Prostate gland (tissue), 2 donors: ENCODE data around the gene ELAPOR1. TPM values are rescaled to one million over a fixed set of nuclear protein-coding genes. Genes with fewer than 3 reads are reported as not detected.

Source experiments
- DNase-seq: peaks from one replicate; pipeline ENCODE4 v3.0.0-alpha.2; 2019; ENCODE audit warnings: low spot score
- H3K27ac ChIP-seq, 2 donors: fragments of 200-600 bp; sonication (generic); 2 replicates each; pipeline ENCODE4 v1.5.1; 2017 to 2019
- H3K27me3 ChIP-seq: fragments of 200-600 bp; sonication (generic); replicated peaks from 2 replicates; pipeline ENCODE4 v1.5.1; 2019; ENCODE audit not compliant: insufficient read depth
- H3K36me3 ChIP-seq, 2 donors: fragments of 200-600 bp; sonication (generic); 1 replicate in 1 of 2; 2 replicates in 1 of 2; pipeline versions ENCODE4 v1.5.1 to v1.8.1; 2017 to 2019
- H3K4me1 ChIP-seq: fragments of 200-600 bp; sonication (generic); replicated peaks from 2 replicates; pipeline ENCODE4 v1.5.1; 2019
- H3K4me3 ChIP-seq, 2 donors: fragments of 200-600 bp; sonication (generic); 2 replicates each; pipeline ENCODE4 v1.5.1; 2017 to 2019
- H3K9me3 ChIP-seq: fragments of 200-600 bp; sonication (generic); 2 replicates; pipeline ENCODE4 v1.5.1; 2017
- CTCF ChIP-seq, 4 experiments: fragments of 200-600 bp in 2 of 4; fragments of 450-650 bp in 2 of 4; sonication (generic) in 2 of 4; IDR thresholded peaks; 1 replicate in 3 of 4; 2 replicates in 1 of 4; pipeline ENCODE4 v1.5.1; 2016 to 2019; ENCODE audit warnings: antibody characterized with exemption in 4 of 4, mild to moderate bottlenecking in 2 of 4, moderate library complexity in 2 of 4
- POLR2A ChIP-seq: fragments of 450-650 bp; IDR thresholded peaks from one replicate; pipeline ENCODE4 v1.6.1; 2016; ENCODE audit warnings: antibody characterized with exemption, mild to moderate bottlenecking
- POLR2AphosphoS5 ChIP-seq: sonication (generic); formaldehyde crosslinking; IDR thresholded peaks from one replicate; pipeline ENCODE4 v1.6.1; 2017; ENCODE audit warnings: antibody characterized with exemption
- WGBS: methylation state at CpG from one replicate; pipeline ENCODE4 v1.1.5; 2018; 5-methylcytosine and 5-hydroxymethylcytosine counted together
- intact Hi-C: fragments of 100-400 bp; cut with DNase I; formaldehyde crosslinking; loops from one replicate; pipeline ENCODE4 v1.14.2; 2022
- total RNA-seq, 2 donors: library from RNA; depleted of rRNA; stranded (reverse); fragments of >200 nt; gene quantifications; one replicate each; pipeline ENCODE4 v1.1.0, GENCODE V29; 2016

ELAPOR1 gene
- total RNA-seq, 2 donors from 2014 or later, result 102 to 621 TPM

GRCh38 chr1:109120356-109120755, 6.4 kb downstream of the ELAPOR1 start:
- Histone ChIP-seq H3K4me1 (no peaks in the 10 kb centered on the region), H3K9me3 (no peaks in the 10 kb centered on the region), H3K4me3 (no peak overlapping the region), H3K27me3 (no peaks in the 10 kb centered on the region), H3K27ac (no peak overlapping the region), H3K36me3 (no peaks in the 10 kb centered on the region)
- WGBS, result 92% methylated on average over 5 of the region's 5 CpGs
- intact Hi-C loops, result no loop called here
- TF ChIP-seq POLR2AphosphoS5 (no peak), CTCF (IDR thresholded peaks at IDR 0.05) (no peak), POLR2A (no peak)
- DNase-seq, result no peak

- intact Hi-C loops, result no loop called here
- no peaks in the 10 kb centered on the region for H3K9me3 ChIP-seq
- no peaks in the 10 kb centered on the region for H3K36me3 ChIP-seq
- DNase-seq, result no peak
- H3K4me3 ChIP-seq, result no peak overlapping the region
- 96% methylated on average over 2 of the region's 2 CpGs for WGBS
- H3K4me1 ChIP-seq, result no peaks in the 10 kb centered on the region
- no peaks in the 10 kb centered on the region for H3K27me3 ChIP-seq
- TF ChIP-seq POLR2AphosphoS5 (no peak), CTCF (IDR thresholded peaks at IDR 0.05) (no peak), POLR2A (no peak)
- no peak overlapping the region for H3K27ac ChIP-seq
Measured at GRCh38 chr1:109131059-109131458, 17.1 kb downstream of the ELAPOR1 start.

- intact Hi-C loops, result no loop called here
- DNase-seq, result no peak
- Histone ChIP-seq H3K4me1 (no peaks in the 10 kb centered on the region), H3K27ac (no peak overlapping the region), H3K4me3 (no peak overlapping the region), H3K27me3 (no peaks in the 10 kb centered on the region), H3K9me3 (no peaks in the 10 kb centered on the region), H3K36me3 (no peaks in the 10 kb centered on the region)
- no peak for TF ChIP-seq CTCF (IDR thresholded peaks at IDR 0.05)
Measured at GRCh38 chr1:109131800-109132199, 17.9 kb downstream of the ELAPOR1 start.

- H3K4me1 ChIP-seq, result peaks cover 4% of the 10 kb centered on the region
Measured at GRCh38 chr1:109133002-109133706, 19.2 kb downstream of the ELAPOR1 start.

More at GRCh38 chr1:109133002-109133706, 19.2 kb downstream of the ELAPOR1 start:
- 57% methylated on average over 4 of the region's 4 CpGs for WGBS
- no peak for DNase-seq
- Histone ChIP-seq H3K27ac (no peak overlapping the region), H3K36me3 (no peaks in the 10 kb centered on the region), H3K27me3 (no peaks in the 10 kb centered on the region), H3K9me3 (no peaks in the 10 kb centered on the region), H3K4me3 (no peak overlapping the region)
- intact Hi-C loops, result no loop called here
- TF ChIP-seq POLR2AphosphoS5 (no peak), CTCF (IDR thresholded peaks at IDR 0.05) (no peak), POLR2A (no peak)
